ENCODE results near the gene BAIAP2L2.

Gene BAIAP2L2

GRCh38 chr22:38068641-38069371 lies 41.7 kb downstream of the BAIAP2L2 start:
- no peak for DNase-seq (ENCODE audit: low read depth in 3 of 3)

DNA sequence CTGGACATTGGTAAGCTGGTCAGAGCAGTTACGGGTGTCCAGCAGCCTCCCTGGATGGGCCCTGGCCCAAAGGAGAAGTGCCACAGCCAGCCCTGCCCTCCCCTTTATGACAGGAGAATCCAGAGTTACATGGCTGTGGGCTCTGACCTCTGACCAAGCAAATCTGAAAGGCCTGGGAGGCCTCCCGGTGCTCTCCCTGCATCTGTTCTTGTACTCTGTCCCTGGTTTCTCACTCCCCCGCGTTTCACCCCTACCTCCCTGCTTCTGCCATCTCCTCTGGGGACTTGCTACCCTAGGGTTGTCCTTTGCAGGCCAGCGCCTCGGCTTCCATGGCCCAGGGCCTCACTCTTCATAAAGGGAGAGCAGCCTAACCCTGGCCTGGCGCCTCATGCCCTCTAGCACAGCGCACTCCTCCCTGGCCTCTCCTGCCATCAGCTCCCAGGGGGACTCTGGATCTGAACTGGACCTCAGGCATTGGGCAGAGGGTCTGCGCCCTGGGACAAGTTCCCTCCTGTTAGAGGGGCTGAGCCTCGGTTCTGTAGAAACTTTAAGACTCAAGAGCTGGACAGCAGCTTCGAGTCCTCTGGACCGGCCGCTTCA lies 42.6 kb downstream of the BAIAP2L2 start:
- DNase-seq (ENCODE audit: low read depth in 3 of 3), result no peak

GRCh38 chr22:38067028-38067415 lies 43.5 kb downstream of the BAIAP2L2 start:
- no peak for DNase-seq (ENCODE audit: low read depth in 3 of 3)

- DNase-seq (ENCODE audit: low read depth in 3 of 3), result no peak
These were observed 44.0 kb downstream of the BAIAP2L2 start for GRCh38 chr22:38066381-38067027.

DNA sequence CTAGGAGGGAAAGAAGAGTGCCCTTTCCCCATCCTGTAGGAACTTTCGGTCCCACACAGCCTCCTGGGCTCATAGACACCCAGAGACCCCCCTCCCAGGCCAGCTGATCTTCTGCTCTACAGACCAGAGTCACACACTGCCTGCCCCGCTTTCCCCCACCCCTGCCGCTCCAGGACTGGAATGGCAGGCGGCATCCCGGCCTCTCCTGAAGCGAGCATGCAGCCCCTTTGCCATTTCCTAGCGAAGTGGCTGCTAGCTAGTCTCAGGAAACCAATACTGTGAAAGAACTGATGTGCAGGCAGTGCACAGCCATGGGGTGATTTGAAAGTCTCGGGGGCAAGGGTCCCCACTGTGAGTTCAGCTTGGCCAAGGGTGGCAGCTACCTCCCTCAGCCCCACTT lies 44.9 kb downstream of the BAIAP2L2 start:
- DNase-seq (ENCODE audit: low read depth in 3 of 3), result no peak

DNA sequence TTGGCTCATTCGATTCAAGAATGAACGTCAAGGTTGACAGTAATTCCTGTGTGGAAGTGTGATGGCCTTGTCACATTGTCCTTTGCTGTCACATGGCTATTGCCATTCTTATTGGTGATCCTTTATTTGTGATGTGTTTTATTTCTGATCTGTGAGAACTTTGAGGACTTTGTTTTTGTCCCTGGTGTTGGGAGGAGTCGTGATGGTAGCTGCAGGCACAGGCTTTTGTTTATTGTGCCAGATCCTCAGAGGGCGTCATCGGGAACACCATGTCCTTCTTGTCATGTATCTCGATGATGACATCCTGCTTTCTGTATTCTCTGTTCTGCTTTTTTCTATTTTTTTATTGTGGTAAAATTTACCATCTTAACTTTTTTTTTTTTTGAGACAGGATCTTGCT lies 47.7 kb downstream of the BAIAP2L2 start:
- DNase-seq (ENCODE audit: low read depth in 3 of 3), result no peak

- DNase-seq (ENCODE audit: low read depth in 3 of 3), result peak; percentile 63 to 68 (median 66)
These were observed 53.3 kb downstream of the BAIAP2L2 start, which contains the start of gene PICK1 for GRCh38 chr22:38056969-38057891. Gene PICK1 (plus strand): TSS chr22:38057404. CDS start chr22:38057810, 406 bp downstream.

GRCh38 chr22:38051900-38052862 lies 58.3 kb downstream of the BAIAP2L2 start:
- peak; percentile 53 to 59 (median 57) for DNase-seq (ENCODE audit: low read depth in 3 of 3)

DNA sequence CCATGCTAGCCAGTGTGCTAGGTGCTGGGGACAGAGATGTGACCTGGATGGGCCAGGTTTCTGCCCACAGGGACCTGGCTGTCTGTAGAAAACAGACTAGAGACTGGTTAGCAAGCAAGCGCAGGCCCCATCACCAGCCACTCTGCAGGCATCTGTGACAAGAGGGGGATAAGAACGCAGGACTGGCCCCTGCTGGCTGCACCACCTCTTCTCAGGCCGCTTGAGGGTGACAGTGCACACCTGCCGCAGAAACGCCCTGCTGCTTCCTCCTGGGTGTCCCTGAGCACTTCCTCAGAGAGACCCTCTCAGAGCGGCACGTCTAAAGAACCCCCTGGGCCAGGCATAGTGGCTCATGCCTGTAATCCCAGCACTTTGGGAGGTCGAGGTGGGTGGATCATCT lies 59.2 kb downstream of the BAIAP2L2 start:
- no peak for DNase-seq (ENCODE audit: low read depth in 3 of 3)

GRCh38 chr22:38050720-38051119 lies 59.8 kb downstream of the BAIAP2L2 start:
- no peak for DNase-seq (ENCODE audit: low read depth in 3 of 3)

DNA sequence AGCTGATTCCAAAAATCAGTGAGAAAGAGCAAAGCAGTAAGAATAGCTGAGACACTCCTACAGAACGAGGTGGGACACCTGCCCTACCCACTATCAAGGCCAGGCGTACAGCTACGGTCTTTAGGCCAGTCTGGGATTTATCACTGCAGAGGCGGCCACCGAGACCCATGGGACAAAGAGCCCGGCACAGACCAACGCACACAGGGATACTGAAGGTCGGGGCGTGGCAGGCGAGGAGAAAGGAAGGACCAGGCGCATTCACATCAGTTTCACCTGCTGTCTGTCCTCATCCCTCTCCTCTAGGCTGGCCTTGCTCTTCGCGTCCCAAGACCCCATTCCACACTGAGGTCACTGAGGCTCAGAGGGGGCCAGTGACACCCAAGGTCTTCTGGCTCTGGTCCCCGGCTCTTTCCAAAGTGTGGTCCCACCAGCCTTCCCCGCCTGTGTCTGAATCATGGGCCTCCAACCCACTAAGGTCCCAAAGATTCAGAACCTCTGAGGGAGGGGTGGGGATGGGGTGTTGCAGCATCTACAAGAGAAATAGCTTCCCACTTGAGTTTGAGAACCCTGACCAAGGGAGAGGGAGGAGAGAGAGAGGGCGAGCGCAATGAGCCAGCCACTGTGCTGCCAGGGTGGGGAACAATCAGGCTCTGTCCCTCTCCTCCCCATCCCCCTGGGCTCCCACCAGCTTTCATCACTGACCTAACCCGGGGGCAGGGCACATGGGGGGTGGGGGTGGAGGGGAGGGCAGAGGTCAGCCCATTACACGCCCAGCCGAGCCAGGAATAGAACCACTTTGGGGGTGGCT lies 60.5 kb downstream of the BAIAP2L2 start:
- no peak for DNase-seq (ENCODE audit: low read depth in 3 of 3)

DNA sequence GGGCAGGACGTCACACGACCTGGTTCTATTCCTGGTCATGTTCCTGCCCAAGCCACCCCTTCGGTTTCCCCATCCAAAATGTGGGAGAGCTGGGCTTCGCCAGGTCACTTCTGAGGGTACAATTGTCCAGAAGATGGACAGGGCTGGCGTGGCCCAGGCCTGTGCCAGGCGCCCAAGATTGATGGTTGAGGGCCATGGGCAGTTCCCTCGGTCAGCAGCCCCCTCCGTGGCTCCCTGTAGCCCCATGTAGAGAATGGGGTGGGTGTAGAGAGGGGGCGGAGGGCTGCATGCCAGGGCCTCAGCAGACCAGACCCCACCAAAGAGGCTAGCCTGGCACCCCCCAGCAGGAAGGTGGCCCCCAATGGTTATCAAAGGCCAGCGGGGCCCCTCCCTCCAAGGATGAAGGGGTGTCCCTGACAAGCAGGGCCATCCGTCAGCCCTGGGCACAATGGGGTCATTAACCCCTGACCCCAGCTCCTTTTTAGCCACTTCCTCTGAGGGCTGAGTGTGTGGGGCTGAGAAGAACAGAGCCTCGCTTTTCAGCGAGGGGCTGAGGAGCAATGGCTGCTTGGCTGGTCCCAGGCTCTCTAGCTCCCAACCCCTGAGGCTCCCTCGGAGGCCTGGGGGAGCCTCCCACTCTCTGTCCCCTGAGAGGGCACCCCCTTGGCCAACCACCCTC lies 64.3 kb downstream of the BAIAP2L2 start:
- DNase-seq (ENCODE audit: low read depth in 3 of 3), result no peak

GRCh38 chr22:38043151-38044039 lies 67.1 kb downstream of the BAIAP2L2 start:
- no peak for DNase-seq (ENCODE audit: low read depth in 3 of 3)

GRCh38 chr22:38042488-38042790 lies 68.0 kb downstream of the BAIAP2L2 start:
- DNase-seq (ENCODE audit: low read depth in 3 of 3), result no peak

DNA sequence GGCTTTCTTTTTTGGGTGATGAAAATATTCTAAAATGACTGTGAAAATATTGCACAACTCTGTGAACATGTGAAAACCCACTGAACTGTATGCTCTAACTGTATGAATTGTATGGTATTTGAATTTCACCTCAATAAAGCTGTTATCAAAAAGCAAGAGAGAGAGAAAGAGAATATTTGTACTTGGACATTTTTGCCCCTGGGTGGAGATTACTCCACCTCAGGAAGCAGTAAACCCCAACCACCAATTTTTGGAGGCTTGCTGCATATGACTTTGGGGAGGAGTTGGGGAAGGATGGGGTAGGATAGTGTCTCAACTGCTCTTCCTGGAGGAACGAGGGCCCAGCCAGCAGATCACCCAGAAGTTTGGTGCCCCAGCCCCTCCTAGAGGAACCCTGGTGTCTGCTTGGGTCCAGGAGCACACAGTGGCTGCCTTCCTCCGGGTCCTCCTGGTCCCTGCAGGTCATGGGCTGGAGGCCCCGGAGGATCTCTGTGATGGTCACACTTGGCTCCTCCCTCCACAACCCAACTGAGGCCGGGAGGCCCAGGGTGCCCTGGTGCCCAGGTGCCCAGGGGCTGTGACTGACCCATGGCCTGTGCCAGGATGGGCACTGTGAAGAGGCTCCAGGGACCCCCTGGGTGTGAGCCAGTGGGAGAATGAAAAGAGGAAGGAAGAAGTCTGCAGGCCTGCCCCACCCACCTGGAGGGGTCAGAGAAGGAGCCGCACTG lies 68.6 kb downstream of the BAIAP2L2 start:
- no peak for DNase-seq (ENCODE audit: low read depth in 3 of 3)

GRCh38 chr22:38040953-38041759 lies 69.3 kb downstream of the BAIAP2L2 start:
- no peak for DNase-seq (ENCODE audit: low read depth in 3 of 3)
